Neuron (in vitro differentiated cells): ENCODE measurements around the gene ZSCAN1.

Experiments
- H2AFZ ChIP-seq: one replicate; pipeline ENCODE4 v1.6.1; 2013; ENCODE audit warnings: low read depth, mild to moderate bottlenecking, inconsistent platforms, low read length, moderate library complexity
- H3K27me3 ChIP-seq: one replicate; pipeline ENCODE4 v1.6.1; 2013; ENCODE audit warnings: low read length; ENCODE audit not compliant: insufficient read depth
- H3K36me3 ChIP-seq: one replicate; pipeline ENCODE4 v1.6.1; 2013; ENCODE audit warnings: low read length; ENCODE audit not compliant: insufficient read depth
- H3K4me1 ChIP-seq: one replicate; pipeline ENCODE4 v1.6.1; 2013; ENCODE audit warnings: low read length; ENCODE audit not compliant: insufficient read depth
- H3K4me3 ChIP-seq: 2 replicates; pipeline ENCODE4 v1.5.1; 2013; ENCODE audit warnings: mild to moderate bottlenecking, low read length, moderate library complexity
- H3K9me3 ChIP-seq: one replicate; pipeline ENCODE4 v1.6.1; 2013; ENCODE audit warnings: low read length

The ZSCAN1 gene

GRCh38 chr19:58020129-58020528 lies 13.7 kb upstream of the ZSCAN1 start:
- Histone ChIP-seq H3K36me3 (no peaks in the 10 kb centered on the region), H3K9me3 (peaks cover 15% of the 10 kb centered on the region), H3K27me3 (no peaks in the 10 kb centered on the region), H3K4me1 (no peaks in the 10 kb centered on the region), H2AFZ (no peak overlapping the region), H3K4me3 (no peak overlapping the region)

- Histone ChIP-seq H2AFZ (no peak overlapping the region), H3K36me3 (no peaks in the 10 kb centered on the region), H3K4me3 (no peak overlapping the region), H3K9me3 (peaks cover 16% of the 10 kb centered on the region), H3K4me1 (no peaks in the 10 kb centered on the region), H3K27me3 (no peaks in the 10 kb centered on the region)
These were observed 12.1 kb upstream of the ZSCAN1 start for GRCh38 chr19:58021541-58022282.

GRCh38 chr19:58022283-58022660 lies 11.6 kb upstream of the ZSCAN1 start:
- no peaks in the 10 kb centered on the region for H3K27me3 ChIP-seq
- H3K4me3 ChIP-seq, result no peak overlapping the region
- H3K4me1 ChIP-seq, result no peaks in the 10 kb centered on the region
- H2AFZ ChIP-seq, result no peak overlapping the region
- H3K36me3 ChIP-seq, result no peaks in the 10 kb centered on the region
- peaks cover 16% of the 10 kb centered on the region for H3K9me3 ChIP-seq

- H3K4me3 ChIP-seq, result no peak overlapping the region
These were observed 9.2 kb upstream of the ZSCAN1 start for GRCh38 chr19:58024661-58025060.

GRCh38 chr19:58034477-58034793 lies 610 bp downstream of the ZSCAN1 start:
- H2AFZ ChIP-seq, result no peak overlapping the region
- H3K36me3 ChIP-seq, result no peaks in the 10 kb centered on the region
- no peaks in the 10 kb centered on the region for H3K27me3 ChIP-seq
- peak overlapping the region; percentile 49 for H3K4me3 ChIP-seq
- peaks cover 11% of the 10 kb centered on the region for H3K9me3 ChIP-seq
- H3K4me1 ChIP-seq, result no peaks in the 10 kb centered on the region

More at GRCh38 chr19:58024661-58025060, 9.2 kb upstream of the ZSCAN1 start:
- Histone ChIP-seq H3K27me3 (no peaks in the 10 kb centered on the region), H3K4me1 (no peaks in the 10 kb centered on the region), H3K9me3 (peaks cover 12% of the 10 kb centered on the region), H2AFZ (no peak overlapping the region), H3K36me3 (no peaks in the 10 kb centered on the region)

- Histone ChIP-seq H3K9me3 (peaks cover 20% of the 10 kb centered on the region), H2AFZ (no peak overlapping the region), H3K36me3 (no peaks in the 10 kb centered on the region), H3K4me1 (no peaks in the 10 kb centered on the region), H3K4me3 (no peak overlapping the region), H3K27me3 (no peaks in the 10 kb centered on the region)
These were observed 2.0 kb downstream of the ZSCAN1 start for GRCh38 chr19:58035863-58036262.

GRCh38 chr19:58037927-58038687 lies 4.3 kb downstream of the ZSCAN1 start:
- no peaks in the 10 kb centered on the region for H3K27me3 ChIP-seq
- no peak overlapping the region for H3K4me3 ChIP-seq
- no peaks in the 10 kb centered on the region for H3K36me3 ChIP-seq
- no peak overlapping the region for H2AFZ ChIP-seq
- no peaks in the 10 kb centered on the region for H3K4me1 ChIP-seq
- H3K9me3 ChIP-seq, result peaks cover 29% of the 10 kb centered on the region

GRCh38 chr19:58038688-58039204 lies 4.9 kb downstream of the ZSCAN1 start:
- no peak overlapping the region for H3K4me3 ChIP-seq

GRCh38 chr19:58040751-58041525 lies 7.1 kb downstream of the ZSCAN1 start:
- no peaks in the 10 kb centered on the region for H3K36me3 ChIP-seq
- no peak overlapping the region for H3K4me3 ChIP-seq
- peaks cover 36% of the 10 kb centered on the region for H3K9me3 ChIP-seq
- H2AFZ ChIP-seq, result no peak overlapping the region
- no peaks in the 10 kb centered on the region for H3K27me3 ChIP-seq
- H3K4me1 ChIP-seq, result no peaks in the 10 kb centered on the region

More at GRCh38 chr19:58038688-58039204, 4.9 kb downstream of the ZSCAN1 start:
- H3K27me3 ChIP-seq, result no peaks in the 10 kb centered on the region
- no peaks in the 10 kb centered on the region for H3K4me1 ChIP-seq
- peaks cover 32% of the 10 kb centered on the region for H3K9me3 ChIP-seq
- no peak overlapping the region for H2AFZ ChIP-seq
- H3K36me3 ChIP-seq, result no peaks in the 10 kb centered on the region

- Histone ChIP-seq H3K4me3 (no peak overlapping the region), H3K36me3 (no peaks in the 10 kb centered on the region), H3K9me3 (peaks cover 45% of the 10 kb centered on the region), H3K27me3 (no peaks in the 10 kb centered on the region), H3K4me1 (no peaks in the 10 kb centered on the region), H2AFZ (no peak overlapping the region)
These were observed 8.9 kb downstream of the ZSCAN1 start for GRCh38 chr19:58042495-58043340.

GRCh38 chr19:58044391-58044790 lies 10.6 kb downstream of the ZSCAN1 start:
- no peaks in the 10 kb centered on the region for H3K36me3 ChIP-seq

GRCh38 chr19:58044886-58045285 lies 11.1 kb downstream of the ZSCAN1 start:
- Histone ChIP-seq H3K4me1 (no peaks in the 10 kb centered on the region), H3K27me3 (no peaks in the 10 kb centered on the region), H3K4me3 (no peak overlapping the region), H2AFZ (no peak overlapping the region), H3K36me3 (no peaks in the 10 kb centered on the region), H3K9me3 (peaks cover 55% of the 10 kb centered on the region)

More at GRCh38 chr19:58044391-58044790, 10.6 kb downstream of the ZSCAN1 start:
- no peak overlapping the region for H3K4me3 ChIP-seq
- no peaks in the 10 kb centered on the region for H3K4me1 ChIP-seq
- no peaks in the 10 kb centered on the region for H3K27me3 ChIP-seq
- peaks cover 53% of the 10 kb centered on the region for H3K9me3 ChIP-seq
- H2AFZ ChIP-seq, result no peak overlapping the region
